Measurements from ENCODE around the gene C11orf97.

Gene C11orf97

DNA sequence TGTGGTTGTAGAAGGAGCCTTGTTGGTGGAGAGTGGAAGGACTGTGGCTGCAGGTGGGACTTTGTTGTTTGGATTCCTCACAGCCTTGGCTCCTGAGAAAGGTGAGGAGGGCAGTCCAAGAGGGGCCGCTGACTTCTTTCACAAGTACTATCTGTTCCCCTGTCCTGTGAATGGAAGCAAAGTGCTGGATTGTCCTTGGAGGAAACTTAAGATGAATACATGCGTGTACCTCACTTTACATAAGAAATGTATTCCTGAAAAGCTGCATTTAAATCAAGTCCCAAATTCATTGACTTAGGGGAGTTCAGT is 33.9 kb downstream of the C11orf97 start:
- Histone ChIP-seq H3K79me2 (ENCODE audit: insufficient read depth, low read length) (peaks cover 50% of the 10 kb centered on the region), H3K36me3 (ENCODE audit: insufficient read depth, low read length) (peaks cover 32% of the 10 kb centered on the region), H3K9me3 (ENCODE audit: insufficient read depth, low read length, severe bottlenecking) (no peaks in the 10 kb centered on the region), H4K20me1 (ENCODE audit: insufficient read depth, low read length) (peaks cover 6% of the 10 kb centered on the region; the same call in 1 of the 2 replicates), H3K4me1 (ENCODE audit: insufficient read depth, low read length) (peaks cover 59% of the 10 kb centered on the region), H2AFZ (ENCODE audit: low read depth, low read length) (no peak overlapping the region), H3K27me3 (ENCODE audit: insufficient read depth, low read length, poor library complexity) (no peaks in the 10 kb centered on the region), H3K9ac (ENCODE audit: low read depth, low read length) (peak overlapping the region; percentile 89), H3K4me2 (ENCODE audit: insufficient read depth, low read length) (peak overlapping the region; percentile 83), H3K27ac (ENCODE audit: low read length) (no peak overlapping the region; the same call in 1 of the 2 replicates), H3K4me3 (ENCODE audit: low read depth in 1 of 2, low read length in 2 of 2) (peak overlapping the region; percentile 8 to 71; a peak in 3 of 4 replicates)
- TF ChIP-seq, protein P1, sequence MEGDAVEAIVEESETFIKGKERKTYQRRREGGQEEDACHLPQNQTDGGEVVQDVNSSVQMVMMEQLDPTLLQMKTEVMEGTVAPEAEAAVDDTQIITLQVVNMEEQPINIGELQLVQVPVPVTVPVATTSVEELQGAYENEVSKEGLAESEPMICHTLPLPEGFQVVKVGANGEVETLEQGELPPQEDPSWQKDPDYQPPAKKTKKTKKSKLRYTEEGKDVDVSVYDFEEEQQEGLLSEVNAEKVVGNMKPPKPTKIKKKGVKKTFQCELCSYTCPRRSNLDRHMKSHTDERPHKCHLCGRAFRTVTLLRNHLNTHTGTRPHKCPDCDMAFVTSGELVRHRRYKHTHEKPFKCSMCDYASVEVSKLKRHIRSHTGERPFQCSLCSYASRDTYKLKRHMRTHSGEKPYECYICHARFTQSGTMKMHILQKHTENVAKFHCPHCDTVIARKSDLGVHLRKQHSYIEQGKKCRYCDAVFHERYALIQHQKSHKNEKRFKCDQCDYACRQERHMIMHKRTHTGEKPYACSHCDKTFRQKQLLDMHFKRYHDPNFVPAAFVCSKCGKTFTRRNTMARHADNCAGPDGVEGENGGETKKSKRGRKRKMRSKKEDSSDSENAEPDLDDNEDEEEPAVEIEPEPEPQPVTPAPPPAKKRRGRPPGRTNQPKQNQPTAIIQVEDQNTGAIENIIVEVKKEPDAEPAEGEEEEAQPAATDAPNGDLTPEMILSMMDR (IDR thresholded peaks at IDR 0.05; ENCODE audit: borderline replicate concordance, extremely low read depth, low read length, poor library complexity, severe bottlenecking) = no peak
- TF ChIP-seq EZH2 (IDR thresholded peaks at IDR 0.05; ENCODE audit: borderline replicate concordance, low read depth, low read length, severe bottlenecking) = no peak
- DNase-seq (no peak), ATAC-seq (ENCODE audit: insufficient read depth, low read depth) (no peak)

DNA sequence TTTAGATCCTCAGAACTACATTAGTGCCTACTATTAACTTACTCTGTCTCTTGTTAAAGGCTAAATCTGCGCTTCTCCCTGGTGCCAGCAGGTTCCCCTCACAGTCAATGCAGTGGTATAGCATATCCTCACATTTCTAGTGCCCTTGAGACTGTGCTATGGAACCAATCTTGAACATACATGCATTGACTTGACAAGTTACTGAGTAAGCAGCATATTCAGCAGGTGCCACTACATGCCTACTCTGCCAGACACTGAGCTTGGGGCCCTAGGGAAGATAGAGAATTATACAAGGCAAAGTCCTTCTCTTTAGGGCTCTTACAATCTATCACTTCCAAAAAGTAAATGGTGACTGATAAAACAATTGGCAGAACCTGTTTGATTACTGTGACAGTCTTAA is 34.6 kb downstream of the C11orf97 start:
- peak overlapping the region; percentile 89; the same call in 1 of the 2 replicates for H3K9ac ChIP-seq (ENCODE audit: low read depth, low read length)
- H3K79me2 ChIP-seq (ENCODE audit: insufficient read depth, low read length) = peaks cover 50% of the 10 kb centered on the region
- peak overlapping the region; percentile 83 for H3K4me2 ChIP-seq (ENCODE audit: insufficient read depth, low read length)
- no peak overlapping the region for H3K27ac ChIP-seq (ENCODE audit: low read length)
- H3K36me3 ChIP-seq (ENCODE audit: insufficient read depth, low read length) = peaks cover 32% of the 10 kb centered on the region
- no peak overlapping the region for H2AFZ ChIP-seq (ENCODE audit: low read depth, low read length)
- H4K20me1 ChIP-seq (ENCODE audit: insufficient read depth, low read length) = peaks cover 6% of the 10 kb centered on the region; the same call in 1 of the 2 replicates
- peaks cover 59% of the 10 kb centered on the region for H3K4me1 ChIP-seq (ENCODE audit: insufficient read depth, low read length)
- peak overlapping the region in 1 of 2 experiments; percentile 71; a peak in 3 of 4 replicates for H3K4me3 ChIP-seq (ENCODE audit: low read depth in 1 of 2, low read length in 2 of 2)
- no peaks in the 10 kb centered on the region for H3K9me3 ChIP-seq (ENCODE audit: insufficient read depth, low read length, severe bottlenecking)
- H3K27me3 ChIP-seq (ENCODE audit: insufficient read depth, low read length, poor library complexity) = no peaks in the 10 kb centered on the region
- ATAC-seq (ENCODE audit: insufficient read depth, low read depth) (0 out of 3 replicates have a peak, but pooled peaks have one; percentile 7), DNase-seq (peak; percentile 13)
- TF ChIP-seq, protein P1 (IDR thresholded peaks at IDR 0.05; ENCODE audit: borderline replicate concordance, extremely low read depth, low read length, poor library complexity, severe bottlenecking) = no peak

DNA sequence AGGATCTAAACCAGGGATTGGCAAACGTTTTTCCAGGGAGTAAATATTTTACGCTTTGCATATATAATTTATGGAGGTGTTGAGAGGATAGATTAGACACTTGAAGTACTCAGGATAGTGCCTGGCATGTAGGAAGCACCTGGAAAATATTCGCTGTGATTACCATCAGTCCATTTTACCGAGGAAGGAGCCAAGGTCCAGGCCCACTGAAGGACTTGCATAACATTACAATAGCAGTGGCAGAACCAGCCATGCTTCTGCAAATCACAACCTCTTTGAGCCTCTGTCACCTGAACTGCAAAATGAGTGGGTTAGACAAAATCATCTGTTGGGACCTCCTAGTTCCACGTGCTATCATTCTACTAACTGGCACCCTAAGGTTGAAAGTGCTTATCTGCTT is 36.9 kb downstream of the C11orf97 start:
- H3K4me1 ChIP-seq (ENCODE audit: insufficient read depth, low read length) = peaks cover 48% of the 10 kb centered on the region
- no peak overlapping the region for H3K9ac ChIP-seq (ENCODE audit: low read depth, low read length)
- TF ChIP-seq, protein P1 (IDR thresholded peaks at IDR 0.05; ENCODE audit: borderline replicate concordance, extremely low read depth, low read length, poor library complexity, severe bottlenecking) = no peak
- TF ChIP-seq EZH2 (IDR thresholded peaks at IDR 0.05; ENCODE audit: borderline replicate concordance, low read depth, low read length, severe bottlenecking) = no peak
- ATAC-seq (ENCODE audit: insufficient read depth, low read depth) (no peak), DNase-seq (no peak)
- H3K4me3 ChIP-seq (ENCODE audit: low read depth in 1 of 2, low read length in 2 of 2) = 0 out of 4 replicates have a peak overlapping the region, but pooled peaks of 1 of the 2 experiments have one; percentile 2
- no peaks in the 10 kb centered on the region for H3K9me3 ChIP-seq (ENCODE audit: insufficient read depth, low read length, severe bottlenecking)
- H4K20me1 ChIP-seq (ENCODE audit: insufficient read depth, low read length) = peaks cover 6% of the 10 kb centered on the region; the same call in 1 of the 2 replicates
- H3K36me3 ChIP-seq (ENCODE audit: insufficient read depth, low read length) = peaks cover 32% of the 10 kb centered on the region
- H3K27ac ChIP-seq (ENCODE audit: low read length) = no peak overlapping the region
- no peaks in the 10 kb centered on the region for H3K27me3 ChIP-seq (ENCODE audit: insufficient read depth, low read length, poor library complexity)
- H3K79me2 ChIP-seq (ENCODE audit: insufficient read depth, low read length) = peaks cover 49% of the 10 kb centered on the region
- H3K4me2 ChIP-seq (ENCODE audit: insufficient read depth, low read length) = peak overlapping the region; percentile 83; the same call in 1 of the 2 replicates
- H2AFZ ChIP-seq (ENCODE audit: low read depth, low read length) = no peak overlapping the region
